Uterine smooth muscle cell (primary cell): ENCODE data around the gene EXOG. TPM values are rescaled to one million over a fixed set of nuclear protein-coding genes. Genes with fewer than 3 reads are reported as not detected.

ENCODE experiments used
- total RNA-seq: library from RNA; depleted of rRNA; stranded (reverse); fragments of >200 nt; gene quantifications from 2 replicates; pipeline ENCODE4 v1.2.3, GENCODE V29; 2014

Gene EXOG
- total RNA-seq = 12.0 and 15.8 TPM in 2 replicates

GRCh38 chr3:38496131-38496910, at the start of gene EXOG:
Gene EXOG (plus strand): TSS chr3:38496340. CDS start chr3:38496368, 28 bp downstream.

GRCh38 chr3:38453075-38453912, 42.8 kb upstream of the EXOG start, which contains the start of gene ACVR2B:
Gene ACVR2B (plus strand): TSS chr3:38453890. CDS start chr3:38454323, 433 bp downstream.

Other genes starting within 250 kb of the EXOG start
- 0.22 and 0.25 TPM in 2 replicates for gene SLC22A13, start 230.5 kb upstream of the EXOG start, total RNA-seq
- gene SLC22A14, start 214.0 kb upstream of the EXOG start, total RNA-seq = under 0.01 TPM in 1 of 2 replicates, not detected in the other
- 5.4 and 6.1 TPM in 2 replicates for gene XYLB, start 149.6 kb upstream of the EXOG start, total RNA-seq
- 2.7 and 3.2 TPM in 2 replicates for gene ACVR2B, start 42.5 kb upstream of the EXOG start, total RNA-seq
- gene SCN5A, start 153.3 kb downstream of the EXOG start, total RNA-seq = 0.66 and 0.75 TPM in 2 replicates